Measurements from ENCODE around the gene SLC30A1.

DNA sequence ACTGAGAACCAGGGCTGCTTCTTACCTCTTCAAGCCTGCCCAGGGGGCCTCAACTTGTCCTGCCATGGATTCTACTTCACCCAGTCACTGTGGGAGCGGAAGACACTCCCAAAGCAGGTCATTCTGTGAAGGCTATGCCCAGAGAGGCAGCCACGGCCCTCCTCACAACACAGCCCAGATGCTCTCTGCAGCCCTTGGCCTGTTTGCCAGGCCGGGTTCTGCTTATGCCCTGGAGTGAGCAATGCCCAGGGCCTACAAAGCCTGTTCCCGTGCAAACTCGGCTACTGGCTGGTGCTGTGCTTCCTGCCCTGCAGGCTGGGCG lies 33.8 kb upstream of the SLC30A1 start:
- no peak for TF ChIP-seq EZH2 (IDR thresholded peaks at IDR 0.05; ENCODE audit: borderline replicate concordance, low read length)
- TF ChIP-seq, protein P1, sequence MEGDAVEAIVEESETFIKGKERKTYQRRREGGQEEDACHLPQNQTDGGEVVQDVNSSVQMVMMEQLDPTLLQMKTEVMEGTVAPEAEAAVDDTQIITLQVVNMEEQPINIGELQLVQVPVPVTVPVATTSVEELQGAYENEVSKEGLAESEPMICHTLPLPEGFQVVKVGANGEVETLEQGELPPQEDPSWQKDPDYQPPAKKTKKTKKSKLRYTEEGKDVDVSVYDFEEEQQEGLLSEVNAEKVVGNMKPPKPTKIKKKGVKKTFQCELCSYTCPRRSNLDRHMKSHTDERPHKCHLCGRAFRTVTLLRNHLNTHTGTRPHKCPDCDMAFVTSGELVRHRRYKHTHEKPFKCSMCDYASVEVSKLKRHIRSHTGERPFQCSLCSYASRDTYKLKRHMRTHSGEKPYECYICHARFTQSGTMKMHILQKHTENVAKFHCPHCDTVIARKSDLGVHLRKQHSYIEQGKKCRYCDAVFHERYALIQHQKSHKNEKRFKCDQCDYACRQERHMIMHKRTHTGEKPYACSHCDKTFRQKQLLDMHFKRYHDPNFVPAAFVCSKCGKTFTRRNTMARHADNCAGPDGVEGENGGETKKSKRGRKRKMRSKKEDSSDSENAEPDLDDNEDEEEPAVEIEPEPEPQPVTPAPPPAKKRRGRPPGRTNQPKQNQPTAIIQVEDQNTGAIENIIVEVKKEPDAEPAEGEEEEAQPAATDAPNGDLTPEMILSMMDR (IDR thresholded peaks at IDR 0.05; ENCODE audit: low read length): no peak

Data from OCI-LY1 (cell line).